Fibroblast of lung (primary cell): ENCODE measurements around the gene DIP2C. TPM values are rescaled to one million over a fixed set of nuclear protein-coding genes. Genes with fewer than 3 reads are reported as not detected.

ENCODE experiments used
- DNase-seq, 2 donors: peaks; one replicate each; pipeline versions ENCODE4 v3.0.0 to v3.0.0-alpha.2; 2010; ENCODE audit warnings: low read depth in 2 of 2
- H2AFZ ChIP-seq: 2 replicates; pipeline ENCODE4 v1.5.1; 2012; ENCODE audit warnings: low read length, control low read depth, inconsistent platforms
- H3K27ac ChIP-seq: 2 replicates; pipeline ENCODE4 v1.5.1; 2011; ENCODE audit warnings: low read length, control low read depth; ENCODE audit not compliant: insufficient read depth
- H3K27me3 ChIP-seq: 2 replicates; pipeline ENCODE4 v1.5.1; 2011; ENCODE audit warnings: mild to moderate bottlenecking, low read length; ENCODE audit not compliant: control insufficient read depth, insufficient read depth
- H3K36me3 ChIP-seq: 2 replicates; pipeline ENCODE4 v1.5.1; 2011; ENCODE audit warnings: low read length; ENCODE audit not compliant: control insufficient read depth, insufficient read depth
- H3K4me1 ChIP-seq: 2 replicates; pipeline ENCODE4 v1.5.1; 2011; ENCODE audit warnings: low read length; ENCODE audit not compliant: control insufficient read depth, insufficient read depth; ENCODE audit errors: extremely low read depth
- H3K4me2 ChIP-seq: 2 replicates; pipeline ENCODE4 v1.5.1; 2011; ENCODE audit warnings: low read length, control low read depth; ENCODE audit not compliant: insufficient read depth; ENCODE audit errors: extremely low read depth
- H3K4me3 ChIP-seq, 4 experiments: fragments of 200-600 bp in 1 of 4; sonication (generic) in 1 of 4; replicated peaks in 1 of 4; 2 replicates each; pipeline ENCODE4 v1.5.1; 2011 to 2016; ENCODE audit warnings: low read length in 4 of 4, low read depth in 3 of 4, mild to moderate bottlenecking in 3 of 4, control low read depth in 2 of 4, inconsistent platforms in 1 of 4, mixed read lengths in 1 of 4; ENCODE audit not compliant: insufficient read depth in 1 of 4; ENCODE audit errors: control extremely low read depth in 1 of 4
- H3K79me2 ChIP-seq: 2 replicates; pipeline ENCODE4 v1.5.1; 2012; ENCODE audit warnings: mild to moderate bottlenecking, low read length, inconsistent platforms; ENCODE audit not compliant: control insufficient read depth, insufficient read depth
- H3K9ac ChIP-seq: 2 replicates; pipeline ENCODE4 v1.5.1; 2011; ENCODE audit warnings: mild to moderate bottlenecking, low read length, control low read depth; ENCODE audit not compliant: insufficient read depth
- H3K9me3 ChIP-seq: 2 replicates; pipeline ENCODE4 v1.5.1; 2012; ENCODE audit warnings: low read depth, low read length; ENCODE audit not compliant: control insufficient read depth, insufficient read depth
- H4K20me1 ChIP-seq: 2 replicates; pipeline ENCODE4 v1.5.1; 2011; ENCODE audit warnings: low read length; ENCODE audit not compliant: control insufficient read depth, insufficient read depth; ENCODE audit errors: extremely low read depth
- CTCF ChIP-seq, 2 donors: IDR thresholded peaks in 1 of 2; conservative IDR thresholded peaks in 1 of 2; 1 replicate in 1 of 2; 2 replicates in 1 of 2; pipeline ENCODE4 v1.5.1; 2011 to 2012; ENCODE audit warnings: low read length in 2 of 2, control low read depth in 1 of 2, inconsistent platforms in 1 of 2, low read depth in 1 of 2, mild to moderate bottlenecking in 1 of 2
- EZH2 ChIP-seq: IDR thresholded peaks from 2 replicates; pipeline ENCODE4 v1.5.1; 2012; ENCODE audit warnings: low read length, control low read depth, mild to moderate bottlenecking; ENCODE audit errors: missing control alignments
- polyA plus RNA-seq, 2 donors: library from polyadenylated mRNA; depleted of rRNA in 1 of 2; stranded (reverse) in 1 of 2; unstranded in 1 of 2; fragments of >200 nt; gene quantifications; 2 replicates each; pipeline ENCODE4 v1.2.1, GENCODE V29; 2011 to 2012; ENCODE audit warnings: missing spikeins in 1 of 2
- total RNA-seq: library from RNA; depleted of rRNA; stranded (reverse); fragments of >200 nt; gene quantifications from 2 replicates; pipeline ENCODE4 v1.2.1, GENCODE V29; 2014

DIP2C gene
- total and polyA plus RNA-seq, 2 donors (not counting 1 experiment from before 2014, with no cell fraction given) = 10.7 to 18.3 TPM

GRCh38 chr10:692682-693351 lies 3.3 kb upstream of the DIP2C start:
- Histone ChIP-seq H3K4me1 (peaks cover 3% of the 10 kb centered on the region), H4K20me1 (no peaks in the 10 kb centered on the region), H3K4me2 (no peak overlapping the region), H2AFZ (no peak overlapping the region), H3K27ac (no peak overlapping the region), H3K9ac (no peak overlapping the region), H3K9me3 (no peaks in the 10 kb centered on the region), H3K27me3 (no peaks in the 10 kb centered on the region), H3K4me3 (no peak overlapping the region), H3K36me3 (no peaks in the 10 kb centered on the region), H3K79me2 (peaks cover 10% of the 10 kb centered on the region)
- DNase-seq = no peak
- TF ChIP-seq EZH2 (no peak), CTCF (conservative IDR thresholded peaks at IDR 0.05 in 1 of 2, IDR thresholded peaks at IDR 0.05 in 1 of 2; ENCODE audit: low read depth in 1 of 2, low read length in 2 of 2) (no peak)

- H3K9me3 ChIP-seq = no peaks in the 10 kb centered on the region
- no peak overlapping the region for H3K27ac ChIP-seq
- H4K20me1 ChIP-seq = peaks cover 1% of the 10 kb centered on the region
- no peak for DNase-seq
- no peak overlapping the region for H3K4me2 ChIP-seq
- peaks cover 22% of the 10 kb centered on the region for H3K79me2 ChIP-seq
- H3K4me1 ChIP-seq = peaks cover 6% of the 10 kb centered on the region
- H3K9ac ChIP-seq = no peak overlapping the region
- no peak overlapping the region for H2AFZ ChIP-seq
- no peak for TF ChIP-seq EZH2
- TF ChIP-seq CTCF (conservative IDR thresholded peaks at IDR 0.05 in 1 of 2, IDR thresholded peaks at IDR 0.05 in 1 of 2; ENCODE audit: low read depth in 1 of 2, low read length in 2 of 2) = no peak
- H3K36me3 ChIP-seq = no peaks in the 10 kb centered on the region
- H3K4me3 ChIP-seq = no peak overlapping the region
- no peaks in the 10 kb centered on the region for H3K27me3 ChIP-seq
Observed at GRCh38 chr10:691216-691615, 1.7 kb upstream of the DIP2C start.

GRCh38 chr10:690372-691161 lies 1.1 kb upstream of the DIP2C start:
- Histone ChIP-seq H3K79me2 (peaks cover 29% of the 10 kb centered on the region), H4K20me1 (peaks cover 1% of the 10 kb centered on the region), H3K9ac (peak overlapping the region; percentile 58), H3K36me3 (no peaks in the 10 kb centered on the region), H3K27me3 (no peaks in the 10 kb centered on the region), H3K4me1 (peaks cover 6% of the 10 kb centered on the region), H3K9me3 (no peaks in the 10 kb centered on the region), H3K4me3 (peak overlapping the region; percentile 40 to 79 (median 58)), H3K27ac (peak overlapping the region; percentile 64), H3K4me2 (peak overlapping the region; percentile 83), H2AFZ (peak overlapping the region; percentile 87)
- DNase-seq = peak in 1 of 2 donors; percentile 17
- TF ChIP-seq EZH2 (no peak), CTCF (conservative IDR thresholded peaks at IDR 0.05 in 1 of 2, IDR thresholded peaks at IDR 0.05 in 1 of 2; ENCODE audit: low read depth in 1 of 2, low read length in 2 of 2) (no peak)
